Loucy (cell line): Measurements from ENCODE around the gene HNRNPH2.

Source experiments
- CTCF ChIP-seq: fragments of 200-600 bp; sonication (generic); conservative IDR thresholded peaks from 2 replicates; pipeline ENCODE4 v1.5.1; 2014; ENCODE audit warnings: mild to moderate bottlenecking, antibody characterized with exemption, low read length
- EZH2phosphoT487 ChIP-seq: fragments of 200-600 bp; IDR thresholded peaks from 2 replicates; pipeline ENCODE4 v1.6.1; 2018; ENCODE audit warnings: antibody characterized with exemption, mild to moderate bottlenecking, moderate library complexity, borderline replicate concordance

- TF ChIP-seq CTCF (no peak), EZH2phosphoT487 (no peak)
Measured at GRCh38 chrX:101450961-101451360, 42.9 kb downstream of the HNRNPH2 start.
